ENCODE data around the gene PATJ. TPM values are rescaled to one million over a fixed set of nuclear protein-coding genes. Genes with fewer than 3 reads are reported as not detected.

The PATJ gene
- total RNA-seq, 1 experiment from 2014 or later, result 28.7 TPM

DNA sequence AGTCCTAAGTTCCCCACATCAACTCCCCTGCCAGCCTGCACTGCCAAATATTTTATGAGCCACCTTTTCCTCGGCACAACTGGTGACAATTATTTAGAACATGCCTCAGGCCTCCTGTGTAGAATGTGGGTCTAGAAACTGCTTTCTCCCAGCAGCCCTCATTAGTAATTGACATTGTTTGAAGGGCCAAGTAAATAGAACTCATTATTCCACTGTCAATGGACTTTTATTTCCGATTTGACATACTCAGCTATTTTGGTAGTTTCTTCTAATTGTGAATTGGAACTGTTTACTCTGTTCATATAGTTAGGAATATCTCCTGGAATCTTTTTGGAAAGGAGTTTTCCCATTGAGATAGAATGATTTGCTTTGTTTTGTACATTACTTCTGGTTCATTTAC lies 283.6 kb downstream of the PATJ start:
- no TSS peak for BruUV-seq (replicated peaks)
- H3K79me2 ChIP-seq (ENCODE audit: low read length), result no peaks in the 10 kb centered on the region
- DNase-seq (no peak), ATAC-seq (no peak)
- no peaks in the 10 kb centered on the region for H3K27me3 ChIP-seq (ENCODE audit: low read length)
- H3K27ac ChIP-seq (ENCODE audit: low read length), result no peak overlapping the region
- intact Hi-C loops (cut with micrococcal nuclease), result no loop called here
- H3K9me3 ChIP-seq (ENCODE audit: low read length), result no peaks in the 10 kb centered on the region
- no peaks in the 10 kb centered on the region for H4K20me1 ChIP-seq (ENCODE audit: low read length)
- TF ChIP-seq, protein P1, sequence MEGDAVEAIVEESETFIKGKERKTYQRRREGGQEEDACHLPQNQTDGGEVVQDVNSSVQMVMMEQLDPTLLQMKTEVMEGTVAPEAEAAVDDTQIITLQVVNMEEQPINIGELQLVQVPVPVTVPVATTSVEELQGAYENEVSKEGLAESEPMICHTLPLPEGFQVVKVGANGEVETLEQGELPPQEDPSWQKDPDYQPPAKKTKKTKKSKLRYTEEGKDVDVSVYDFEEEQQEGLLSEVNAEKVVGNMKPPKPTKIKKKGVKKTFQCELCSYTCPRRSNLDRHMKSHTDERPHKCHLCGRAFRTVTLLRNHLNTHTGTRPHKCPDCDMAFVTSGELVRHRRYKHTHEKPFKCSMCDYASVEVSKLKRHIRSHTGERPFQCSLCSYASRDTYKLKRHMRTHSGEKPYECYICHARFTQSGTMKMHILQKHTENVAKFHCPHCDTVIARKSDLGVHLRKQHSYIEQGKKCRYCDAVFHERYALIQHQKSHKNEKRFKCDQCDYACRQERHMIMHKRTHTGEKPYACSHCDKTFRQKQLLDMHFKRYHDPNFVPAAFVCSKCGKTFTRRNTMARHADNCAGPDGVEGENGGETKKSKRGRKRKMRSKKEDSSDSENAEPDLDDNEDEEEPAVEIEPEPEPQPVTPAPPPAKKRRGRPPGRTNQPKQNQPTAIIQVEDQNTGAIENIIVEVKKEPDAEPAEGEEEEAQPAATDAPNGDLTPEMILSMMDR (conservative IDR thresholded peaks at IDR 0.05; ENCODE audit: low read depth, low read length), result no peak
- TF ChIP-seq EZH2phosphoT487 (IDR thresholded peaks at IDR 0.05; ENCODE audit: borderline replicate concordance, low read length) (no peak), EZH2 (IDR thresholded peaks at IDR 0.05; ENCODE audit: low read length, unreplicated experiment) (no peak)
- H3K4me1 ChIP-seq (ENCODE audit: insufficient read depth, low read length), result no peaks in the 10 kb centered on the region
- POLR2A ChIA-PET (ENCODE audit: unreplicated experiment), result no interaction called here
- H3K9ac ChIP-seq (ENCODE audit: low read length), result no peak overlapping the region
- H3K36me3 ChIP-seq (ENCODE audit: low read depth, low read length), result 0 out of 2 replicates have a peak, but pooled peaks cover 5% of the 10 kb centered on the region
- no peaks in the 10 kb centered on the region for H3K9me2 ChIP-seq (replicated peaks; ENCODE audit: low read length)
- no peak overlapping the region for H3K4me3 ChIP-seq (ENCODE audit: low read length)
- CTCF ChIA-PET, result no interaction called here
- no peaks in the 10 kb centered on the region for H3F3A ChIP-seq (ENCODE audit: low read length, unreplicated experiment)
- H2AFZ ChIP-seq (ENCODE audit: low read length), result no peak overlapping the region
- no peak overlapping the region for H3K4me2 ChIP-seq (ENCODE audit: low read length)

DNA sequence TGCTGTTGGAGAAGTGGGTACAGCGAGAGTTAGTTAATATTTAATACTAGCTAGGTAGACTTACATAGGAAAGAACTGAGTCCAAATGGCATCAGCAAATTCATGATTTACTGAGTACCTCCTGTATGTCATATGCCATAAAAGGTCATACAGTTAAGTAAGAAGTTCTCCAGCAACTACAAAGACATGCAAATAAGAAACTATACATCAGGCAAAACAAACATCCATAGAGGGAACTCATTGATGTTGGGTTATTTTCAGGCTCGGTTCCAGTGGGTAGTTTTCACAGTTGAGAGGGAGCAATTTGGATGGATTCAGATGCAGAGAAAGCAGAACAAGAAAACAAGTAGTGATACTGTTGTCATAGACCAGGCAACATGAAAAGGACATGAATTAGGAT lies 287.4 kb downstream of the PATJ start:
- BruUV-seq (replicated peaks), result no TSS peak
- CTCF ChIA-PET, result no interaction called here
- H3K4me1 ChIP-seq (ENCODE audit: insufficient read depth, low read length), result no peaks in the 10 kb centered on the region
- no peaks in the 10 kb centered on the region for H3F3A ChIP-seq (ENCODE audit: low read length, unreplicated experiment)
- TF ChIP-seq, protein P1 (conservative IDR thresholded peaks at IDR 0.05; ENCODE audit: low read depth, low read length), result no peak
- TF ChIP-seq EZH2 (IDR thresholded peaks at IDR 0.05; ENCODE audit: low read length, unreplicated experiment) (no peak), EZH2phosphoT487 (IDR thresholded peaks at IDR 0.05; ENCODE audit: borderline replicate concordance, low read length) (no peak)
- H3K9me2 ChIP-seq (replicated peaks; ENCODE audit: low read length), result no peaks in the 10 kb centered on the region
- intact Hi-C loops (cut with micrococcal nuclease), result no loop called here
- no peak overlapping the region for H3K9ac ChIP-seq (ENCODE audit: low read length)
- DNase-seq, result no peak
- ATAC-seq, result no peak
- no peaks in the 10 kb centered on the region for H3K9me3 ChIP-seq (ENCODE audit: low read length)
- POLR2A ChIA-PET (ENCODE audit: unreplicated experiment), result no interaction called here
- H3K79me2 ChIP-seq (ENCODE audit: low read length), result no peaks in the 10 kb centered on the region
- H3K27ac ChIP-seq (ENCODE audit: low read length), result no peak overlapping the region
- H4K20me1 ChIP-seq (ENCODE audit: low read length), result no peaks in the 10 kb centered on the region
- H3K4me2 ChIP-seq (ENCODE audit: low read length), result no peak overlapping the region
- H3K36me3 ChIP-seq (ENCODE audit: low read depth, low read length), result 0 out of 2 replicates have a peak, but pooled peaks cover 5% of the 10 kb centered on the region
- H3K27me3 ChIP-seq (ENCODE audit: low read length), result no peaks in the 10 kb centered on the region
- H2AFZ ChIP-seq (ENCODE audit: low read length), result no peak overlapping the region
- H3K4me3 ChIP-seq (ENCODE audit: low read length), result no peak overlapping the region

DNA sequence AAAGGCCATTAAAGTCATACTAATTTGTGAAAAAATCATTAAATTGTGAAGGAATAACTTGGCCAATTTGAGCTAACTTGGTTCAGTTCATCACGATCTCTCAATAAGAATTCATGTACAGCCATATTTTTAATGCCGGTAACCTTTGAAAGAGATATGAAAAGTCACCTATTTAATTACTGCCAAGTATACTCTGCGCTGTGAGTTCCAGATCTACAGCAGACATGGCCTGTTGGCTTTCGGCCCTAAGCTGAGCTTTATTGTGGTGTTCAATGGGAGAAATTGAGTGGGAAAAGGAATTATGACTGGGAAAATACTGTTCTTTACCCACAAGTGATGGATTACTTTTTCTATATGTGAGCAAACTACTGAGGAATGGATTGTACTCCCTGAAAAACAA lies 292.5 kb downstream of the PATJ start:
- ATAC-seq, result no peak
- Histone ChIP-seq H4K20me1 (ENCODE audit: low read length) (no peaks in the 10 kb centered on the region), H2AFZ (ENCODE audit: low read length) (no peak overlapping the region), H3K9me2 (replicated peaks; ENCODE audit: low read length) (no peaks in the 10 kb centered on the region), H3K36me3 (ENCODE audit: low read depth, low read length) (no peaks in the 10 kb centered on the region), H3K4me2 (ENCODE audit: low read length) (no peak overlapping the region), H3K27ac (ENCODE audit: low read length) (no peak overlapping the region), H3K9ac (ENCODE audit: low read length) (no peak overlapping the region), H3F3A (ENCODE audit: low read length, unreplicated experiment) (no peaks in the 10 kb centered on the region), H3K79me2 (ENCODE audit: low read length) (no peaks in the 10 kb centered on the region), H3K9me3 (ENCODE audit: low read length) (no peaks in the 10 kb centered on the region), H3K4me3 (ENCODE audit: low read length) (no peak overlapping the region), H3K27me3 (ENCODE audit: low read length) (no peaks in the 10 kb centered on the region), H3K4me1 (ENCODE audit: insufficient read depth, low read length) (no peaks in the 10 kb centered on the region)
- DNase-seq, result no peak
- TF ChIP-seq EZH2phosphoT487 (IDR thresholded peaks at IDR 0.05; ENCODE audit: borderline replicate concordance, low read length) (no peak), EZH2 (IDR thresholded peaks at IDR 0.05; ENCODE audit: low read length, unreplicated experiment) (no peak)
- TF ChIP-seq, protein P1 (conservative IDR thresholded peaks at IDR 0.05; ENCODE audit: low read depth, low read length), result no peak
- ChIA-PET CTCF (no interaction called here), POLR2A (ENCODE audit: unreplicated experiment) (no interaction called here)
- BruUV-seq (replicated peaks), result no TSS peak
- intact Hi-C loops (cut with micrococcal nuclease), result no loop called here
